Parathyroid adenoma (tissue), 2 donors: Measurements from ENCODE around the gene ATP6V0C.

Experiments
- H2AFZ ChIP-seq: fragments of 300-600 bp; sonication (generic); one replicate; pipeline ENCODE4 v1.7.0; 2017; ENCODE audit warnings: antibody characterized with exemption, mild to moderate bottlenecking
- H3K27ac ChIP-seq: fragments of 300-600 bp; sonication (generic); one replicate; pipeline ENCODE4 v1.7.0; 2017
- H3K27me3 ChIP-seq: fragments of 300-600 bp; sonication (generic); one replicate; pipeline ENCODE4 v1.7.0; 2017; ENCODE audit warnings: low read length; ENCODE audit not compliant: control insufficient read depth, insufficient read depth
- H3K36me3 ChIP-seq: fragments of 300-600 bp; sonication (generic); one replicate; pipeline ENCODE4 v1.7.0; 2017; ENCODE audit warnings: low read length; ENCODE audit not compliant: control insufficient read depth, insufficient read depth
- H3K4me1 ChIP-seq: fragments of 300-600 bp; sonication (generic); one replicate; pipeline ENCODE4 v1.7.0; 2017; ENCODE audit warnings: control low read depth
- H3K4me2 ChIP-seq: fragments of 300-600 bp; sonication (generic); one replicate; pipeline ENCODE4 v1.7.0; 2017; ENCODE audit warnings: low read length
- H3K4me3 ChIP-seq: fragments of 300-600 bp; sonication (generic); one replicate; pipeline ENCODE4 v1.7.0; 2017; ENCODE audit warnings: low read depth, low read length
- H3K79me2 ChIP-seq: fragments of 300-600 bp; sonication (generic); one replicate; pipeline ENCODE4 v1.7.0; 2017; ENCODE audit warnings: control low read depth
- H3K9ac ChIP-seq: fragments of 300-600 bp; sonication (generic); one replicate; pipeline ENCODE4 v1.7.0; 2017; ENCODE audit warnings: mild to moderate bottlenecking
- H3K9me3 ChIP-seq: fragments of 300-600 bp; sonication (generic); one replicate; pipeline ENCODE4 v1.7.0; 2017; ENCODE audit warnings: low read length; ENCODE audit not compliant: control insufficient read depth
- CTCF ChIP-seq: fragments of 300-600 bp; sonication (generic); IDR thresholded peaks from one replicate; pipeline ENCODE4 v1.7.0; 2017; ENCODE audit warnings: antibody characterized with exemption, mild to moderate bottlenecking
- donor health status: primary hyperparathyroidism.

The ATP6V0C gene

GRCh38 chr16:2512735-2513404 is 882 bp upstream of the ATP6V0C start:
- H2AFZ ChIP-seq, result peak overlapping the region; percentile 92
- peak; percentile 22 for TF ChIP-seq CTCF
- H3K79me2 ChIP-seq, result peaks cover 37% of the 10 kb centered on the region
- peak overlapping the region; percentile 72 for H3K4me3 ChIP-seq
- peak overlapping the region; percentile 99 for H3K27ac ChIP-seq
- H3K4me1 ChIP-seq, result peaks cover 43% of the 10 kb centered on the region
- H3K9ac ChIP-seq, result peak overlapping the region; percentile 78
- peak overlapping the region; percentile 98 for H3K4me2 ChIP-seq
- no peaks in the 10 kb centered on the region for H3K36me3 ChIP-seq
- H3K27me3 ChIP-seq, result no peaks in the 10 kb centered on the region
- no peaks in the 10 kb centered on the region for H3K9me3 ChIP-seq

GRCh38 chr16:2514333-2515179 is 804 bp downstream of the ATP6V0C start:
- Histone ChIP-seq H3K27me3 (no peaks in the 10 kb centered on the region), H3K9me3 (no peaks in the 10 kb centered on the region), H3K4me1 (peaks cover 52% of the 10 kb centered on the region), H3K27ac (peak overlapping the region; percentile 99), H3K4me2 (peak overlapping the region; percentile 98), H3K9ac (peak overlapping the region; percentile 98), H3K4me3 (peak overlapping the region; percentile 87), H3K36me3 (no peaks in the 10 kb centered on the region), H2AFZ (no peak overlapping the region), H3K79me2 (peaks cover 53% of the 10 kb centered on the region)
- no peak for TF ChIP-seq CTCF

GRCh38 chr16:2515180-2515851 is 1.6 kb downstream of the ATP6V0C start:
- H3K79me2 ChIP-seq, result peaks cover 53% of the 10 kb centered on the region
- H3K9me3 ChIP-seq, result no peaks in the 10 kb centered on the region
- H3K27ac ChIP-seq, result peak overlapping the region; percentile 99
- no peak for TF ChIP-seq CTCF
- H3K36me3 ChIP-seq, result no peaks in the 10 kb centered on the region
- H2AFZ ChIP-seq, result no peak overlapping the region
- H3K9ac ChIP-seq, result peak overlapping the region; percentile 77
- no peaks in the 10 kb centered on the region for H3K27me3 ChIP-seq
- peak overlapping the region; percentile 87 for H3K4me3 ChIP-seq
- peaks cover 53% of the 10 kb centered on the region for H3K4me1 ChIP-seq
- peak overlapping the region; percentile 98 for H3K4me2 ChIP-seq

- no peak for TF ChIP-seq CTCF
- Histone ChIP-seq H3K4me2 (peak overlapping the region; percentile 98), H3K4me3 (no peak overlapping the region), H2AFZ (no peak overlapping the region), H3K9ac (no peak overlapping the region), H3K27me3 (no peaks in the 10 kb centered on the region), H3K79me2 (peaks cover 53% of the 10 kb centered on the region), H3K9me3 (no peaks in the 10 kb centered on the region), H3K4me1 (peaks cover 53% of the 10 kb centered on the region), H3K36me3 (no peaks in the 10 kb centered on the region), H3K27ac (peak overlapping the region; percentile 2)
Observed at GRCh38 chr16:2516391-2517240, 2.9 kb downstream of the ATP6V0C start.
